Measurements from ENCODE around the gene TNFAIP8L1.

TNFAIP8L1 gene

DNA sequence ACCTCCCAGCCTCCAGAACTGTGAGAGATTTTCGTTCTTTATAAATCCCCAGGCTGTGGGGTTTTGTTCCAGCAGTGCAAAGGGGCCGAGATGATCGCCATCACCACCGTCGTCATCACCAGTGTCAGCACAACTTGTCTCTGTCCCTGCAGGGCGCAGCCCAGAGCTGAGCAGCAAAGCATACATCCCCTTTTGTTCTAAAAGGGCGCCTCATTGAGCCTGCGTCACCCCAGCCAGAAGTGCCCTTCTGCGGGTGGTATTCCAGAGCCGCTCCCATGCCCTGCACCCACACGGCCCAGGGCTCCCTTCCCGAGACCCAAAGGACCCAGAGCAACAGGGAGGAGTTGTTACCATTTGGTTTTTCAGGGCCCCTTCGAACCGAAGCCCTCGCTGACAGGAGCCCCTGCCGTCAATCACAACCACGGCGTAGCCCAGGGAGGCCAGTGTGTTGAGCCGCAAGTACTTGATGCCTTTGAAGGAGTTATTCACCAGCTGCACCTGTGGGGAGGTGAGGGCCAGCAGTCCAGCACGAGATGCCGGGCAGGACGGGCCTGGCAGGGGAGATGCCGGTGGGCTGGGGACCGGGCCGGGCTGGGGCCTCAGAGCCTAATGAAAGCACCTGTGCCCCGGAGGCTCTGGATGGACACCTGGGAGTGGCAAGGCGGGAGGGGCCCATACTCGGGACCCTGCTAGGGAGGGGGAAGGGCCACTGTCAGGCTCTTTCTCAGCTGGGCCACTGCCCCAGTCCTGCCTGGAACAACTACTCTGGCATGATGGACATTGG, 45.2 kb downstream of the TNFAIP8L1 start:
- in situ Hi-C loops (cut with HindIII; ENCODE audit: low sequenced_read_pairs), result no loop called here
- no peak for TF ChIP-seq CTCF (IDR thresholded peaks at IDR 0.05; ENCODE audit: low read depth, low read length, missing control alignments)
- DNase-seq (ENCODE audit: low read depth), result no peak
- no peak overlapping the region for H3K4me3 ChIP-seq (ENCODE audit: low read depth, low read length)

- no peak for TF ChIP-seq CTCF (IDR thresholded peaks at IDR 0.05; ENCODE audit: low read depth, low read length, missing control alignments)
- in situ Hi-C loops (cut with HindIII; ENCODE audit: low sequenced_read_pairs), result no loop called here
- DNase-seq (ENCODE audit: low read depth), result no peak
- H3K4me3 ChIP-seq (ENCODE audit: low read depth, low read length), result no peak overlapping the region
Measured at GRCh38 chr19:4686700-4687099, 47.4 kb downstream of the TNFAIP8L1 start.

DNA sequence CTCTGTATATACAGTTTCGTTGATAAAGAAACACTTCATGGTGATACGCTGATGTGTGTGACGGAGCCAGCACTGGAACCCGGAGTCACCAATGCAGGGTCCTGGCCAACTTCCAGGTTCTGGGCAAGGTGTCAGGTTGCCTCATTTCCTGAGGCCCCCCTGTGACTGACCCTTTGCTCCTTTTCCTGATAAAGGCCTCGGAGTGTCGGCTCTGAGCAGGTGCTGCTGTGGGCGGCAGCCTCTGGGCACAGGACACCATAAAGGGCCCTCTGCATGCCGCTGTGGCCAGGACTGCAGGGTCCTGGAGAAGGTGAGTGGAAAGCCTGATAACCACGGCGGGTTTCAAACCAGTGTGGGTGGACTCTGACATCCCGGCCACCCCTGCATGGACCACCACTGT, 48.1 kb downstream of the TNFAIP8L1 start:
- no peak for TF ChIP-seq CTCF (IDR thresholded peaks at IDR 0.05; ENCODE audit: low read depth, low read length, missing control alignments)
- no peak overlapping the region for H3K4me3 ChIP-seq (ENCODE audit: low read depth, low read length)
- in situ Hi-C loops (cut with HindIII; ENCODE audit: low sequenced_read_pairs), result no loop called here
- DNase-seq (ENCODE audit: low read depth), result no peak

- no peak for TF ChIP-seq CTCF (IDR thresholded peaks at IDR 0.05; ENCODE audit: low read depth, low read length, missing control alignments)
- in situ Hi-C loops (cut with HindIII; ENCODE audit: low sequenced_read_pairs), result no loop called here
- no peak overlapping the region for H3K4me3 ChIP-seq (ENCODE audit: low read depth, low read length)
- DNase-seq (ENCODE audit: low read depth), result no peak
Measured at GRCh38 chr19:4688587-4688986, 49.3 kb downstream of the TNFAIP8L1 start.

DNA sequence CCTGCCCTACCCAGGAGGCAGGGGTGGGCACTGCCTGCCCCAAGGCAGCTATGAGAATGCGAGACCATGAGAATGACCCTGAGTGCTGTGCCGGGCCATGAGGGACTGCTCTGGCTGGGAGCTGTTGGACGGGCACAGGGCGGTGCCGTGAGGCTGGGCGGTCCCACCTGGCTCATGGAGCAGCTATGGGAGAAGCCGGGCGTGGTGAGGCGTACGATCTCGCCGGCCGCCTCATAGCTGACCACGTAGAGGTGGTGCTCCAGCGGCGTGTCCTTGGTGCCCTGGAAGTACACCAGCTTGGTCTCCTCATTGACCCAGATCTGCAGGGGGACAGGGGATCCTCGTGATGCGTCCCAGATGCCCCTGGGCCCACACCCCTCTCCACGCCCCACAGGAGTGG, 50.1 kb downstream of the TNFAIP8L1 start:
- in situ Hi-C loops (cut with HindIII; ENCODE audit: low sequenced_read_pairs), result no loop called here
- H3K4me3 ChIP-seq (ENCODE audit: low read depth, low read length), result no peak overlapping the region
- DNase-seq (ENCODE audit: low read depth), result no peak
- no peak for TF ChIP-seq CTCF (IDR thresholded peaks at IDR 0.05; ENCODE audit: low read depth, low read length, missing control alignments)

DNA sequence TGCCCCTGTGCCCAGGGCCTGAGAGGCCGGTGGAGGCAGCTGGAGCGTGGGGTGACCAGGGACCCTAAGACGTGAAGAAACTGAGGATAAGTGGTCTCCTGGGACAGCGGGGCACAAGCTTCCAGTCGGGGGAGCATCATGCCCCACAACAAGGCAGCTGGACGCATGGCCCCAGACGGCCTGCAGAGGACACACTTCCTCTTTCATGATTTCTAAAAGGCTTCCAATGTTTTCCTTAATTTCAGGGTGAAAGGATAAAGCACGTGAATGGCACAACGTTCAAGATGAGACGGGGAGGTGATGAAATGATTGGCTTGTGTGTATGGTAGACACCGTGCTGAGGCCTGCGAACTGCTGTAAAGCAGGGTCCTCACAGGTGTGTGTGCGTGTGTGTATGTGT, 51.0 kb downstream of the TNFAIP8L1 start:
- in situ Hi-C loops (cut with HindIII; ENCODE audit: low sequenced_read_pairs), result no loop called here
- no peak for DNase-seq (ENCODE audit: low read depth)
- no peak for TF ChIP-seq CTCF (IDR thresholded peaks at IDR 0.05; ENCODE audit: low read depth, low read length, missing control alignments)
- no peak overlapping the region for H3K4me3 ChIP-seq (ENCODE audit: low read depth, low read length)
